GM12864 (cell line): ENCODE data around the gene EFR3B.
"Not testable (repeated sequence)": the region's sequence is repeated elsewhere in the genome, so short reads cannot be mapped to it uniquely, and the experiment has no call there.

ENCODE experiments used
- DNase-seq: peaks from one replicate; pipeline ENCODE4 v3.0.0-alpha.2; 2011; ENCODE audit warnings: low read depth
- H3K4me3 ChIP-seq: 2 replicates; pipeline ENCODE4 v1.5.1; 2011; ENCODE audit warnings: mild to moderate bottlenecking, low read depth, low read length, control low read depth
- CTCF ChIP-seq: IDR thresholded peaks from 2 replicates; pipeline ENCODE4 v1.5.1; 2011; ENCODE audit warnings: low read depth, mild to moderate bottlenecking, moderate library complexity, low read length, control low read depth, inconsistent platforms; ENCODE audit errors: missing control alignments

EFR3B gene

GRCh38 chr2:25158096-25158852 is 116.4 kb downstream of the EFR3B start:
- no peak for TF ChIP-seq CTCF
- no peak for DNase-seq
- no peak overlapping the region for H3K4me3 ChIP-seq

- no peak for DNase-seq
- no peak overlapping the region for H3K4me3 ChIP-seq
- TF ChIP-seq CTCF, result no peak
Measured at GRCh38 chr2:25159949-25160348, 118.1 kb downstream of the EFR3B start.

- DNase-seq, result no peak
- no peak for TF ChIP-seq CTCF
- H3K4me3 ChIP-seq, result no peak overlapping the region
Measured at GRCh38 chr2:25160376-25160775, 118.5 kb downstream of the EFR3B start.

- no peak overlapping the region for H3K4me3 ChIP-seq
- no peak for DNase-seq
- TF ChIP-seq CTCF, result no peak
Measured at GRCh38 chr2:25161055-25161781, 119.3 kb downstream of the EFR3B start.

GRCh38 chr2:25162061-25162460 is 120.2 kb downstream of the EFR3B start:
- H3K4me3 ChIP-seq, DNase-seq: not testable (repeated sequence)

- DNase-seq, result no peak
- TF ChIP-seq CTCF, result no peak
Measured at GRCh38 chr2:25164561-25164960, 122.7 kb downstream of the EFR3B start.

GRCh38 chr2:25165992-25166875 is 124.4 kb downstream of the EFR3B start:
- peak; percentile 63 for TF ChIP-seq CTCF
- DNase-seq, result peak; percentile 46

More at GRCh38 chr2:25164561-25164960, 122.7 kb downstream of the EFR3B start:
- no peak overlapping the region for H3K4me3 ChIP-seq

More at GRCh38 chr2:25165992-25166875, 124.4 kb downstream of the EFR3B start:
- H3K4me3 ChIP-seq, result no peak overlapping the region
